CD14-positive monocyte (primary cell): Measurements from ENCODE around the gene SPINT3. TPM values are rescaled to one million over a fixed set of nuclear protein-coding genes. Genes with fewer than 3 reads are reported as not detected.
A peak's percentile ranks its signal among the peaks of the same experiment; 100 is the strongest.

Experiments
- DNase-seq, 3 donors: peaks; one replicate each; pipeline ENCODE4 v3.0.0-alpha.2; 2011 to 2022
- H2AFZ ChIP-seq: 2 replicates; pipeline ENCODE4 v1.6.0; 2012; ENCODE audit warnings: mild to moderate bottlenecking, low read depth, low read length, inconsistent platforms; ENCODE audit not compliant: insufficient read depth, poor library complexity, severe bottlenecking
- H3K27ac ChIP-seq, 2 donors: 1 replicate in 1 of 2; 2 replicates in 1 of 2; pipeline ENCODE4 v1.5.1; 2012 to 2013; ENCODE audit warnings: low read length in 2 of 2, control low read depth in 1 of 2, inconsistent platforms in 1 of 2, low read depth in 1 of 2, mild to moderate bottlenecking in 1 of 2
- H3K27me3 ChIP-seq, 2 donors: one replicate each; pipeline versions ENCODE4 v1.6.0 to v1.6.1; 2011 to 2013; ENCODE audit warnings: low read length in 2 of 2; ENCODE audit not compliant: control insufficient read depth in 2 of 2, insufficient read depth in 2 of 2
- H3K36me3 ChIP-seq, 2 donors: replicated peaks in 1 of 2; 1 replicate in 1 of 2; 2 replicates in 1 of 2; pipeline versions ENCODE4 v1.5.1 to v1.6.1; 2012 to 2013; ENCODE audit warnings: low read length in 2 of 2, control low read depth in 1 of 2, inconsistent platforms in 1 of 2, mild to moderate bottlenecking in 1 of 2; ENCODE audit not compliant: insufficient read depth in 2 of 2, control insufficient read depth in 1 of 2
- H3K4me1 ChIP-seq, 2 donors: 1 replicate in 1 of 2; 2 replicates in 1 of 2; pipeline versions ENCODE4 v1.5.1 to v1.6.1; 2012 to 2013; ENCODE audit warnings: low read length in 2 of 2, control low read depth in 1 of 2, inconsistent platforms in 1 of 2, mild to moderate bottlenecking in 1 of 2, moderate library complexity in 1 of 2; ENCODE audit not compliant: insufficient read depth in 2 of 2, control insufficient read depth in 1 of 2
- H3K4me2 ChIP-seq: replicated peaks from 2 replicates; pipeline ENCODE3; 2012; ENCODE audit warnings: low read length, moderate library complexity, mild to moderate bottlenecking; ENCODE audit not compliant: poor library complexity, severe bottlenecking; ENCODE audit errors: extremely low read depth
- H3K4me3 ChIP-seq, 3 experiments: fragments of 200-600 bp in 1 of 3; sonication (generic) in 1 of 3; replicated peaks in 1 of 3; 1 replicate in 2 of 3; 2 replicates in 1 of 3; pipeline ENCODE4 v1.5.1; 2011 to 2013; ENCODE audit warnings: low read length in 3 of 3, mild to moderate bottlenecking in 3 of 3, control low read depth in 2 of 3, low read depth in 2 of 3, inconsistent platforms in 1 of 3, moderate library complexity in 1 of 3
- H3K79me2 ChIP-seq: 2 replicates; pipeline ENCODE4 v1.6.0; 2012; ENCODE audit warnings: mild to moderate bottlenecking, control low read depth, inconsistent platforms, low read length, moderate library complexity; ENCODE audit not compliant: insufficient read depth
- H3K9ac ChIP-seq: 2 replicates; pipeline ENCODE4 v1.6.0; 2017; ENCODE audit warnings: low read length, mild to moderate bottlenecking; ENCODE audit not compliant: insufficient read depth, poor library complexity, severe bottlenecking
- H3K9me3 ChIP-seq, 2 donors: replicated peaks in 1 of 2; 1 replicate in 1 of 2; 2 replicates in 1 of 2; pipeline versions ENCODE4 v1.5.1 to v1.6.1; 2012 to 2013; ENCODE audit warnings: low read length in 2 of 2, control low read depth in 1 of 2; ENCODE audit not compliant: control insufficient read depth in 1 of 2, insufficient read depth in 1 of 2
- H4K20me1 ChIP-seq: 2 replicates; pipeline ENCODE4 v1.6.0; 2012; ENCODE audit warnings: mild to moderate bottlenecking, low read length, control low read depth, moderate library complexity; ENCODE audit not compliant: insufficient read depth
- H3K27ac Mint-ChIP-seq, 7 donors: one replicate each; pipeline ENCODE4 v1.8.0; 2020; ENCODE audit warnings: mild to moderate bottlenecking in 7 of 7, mixed read lengths in 7 of 7, moderate library complexity in 6 of 7, inconsistent platforms in 2 of 7
- H3K27me3 Mint-ChIP-seq, 3 donors: one replicate each; pipeline ENCODE4 v1.8.0; 2021 to 2022; ENCODE audit warnings: low read depth in 3 of 3, mild to moderate bottlenecking in 3 of 3, mixed read lengths in 3 of 3, moderate library complexity in 3 of 3, inconsistent platforms in 1 of 3
- H3K36me3 Mint-ChIP-seq, 2 donors: one replicate each; pipeline ENCODE4 v1.8.0; 2020; ENCODE audit warnings: mixed read lengths in 2 of 2, inconsistent platforms in 1 of 2, mild to moderate bottlenecking in 1 of 2
- H3K4me1 Mint-ChIP-seq: one replicate; pipeline ENCODE4 v1.8.0; 2020; ENCODE audit warnings: mild to moderate bottlenecking, mixed read lengths
- H3K4me3 Mint-ChIP-seq, 2 donors: one replicate each; pipeline ENCODE4 v1.8.0; 2020; ENCODE audit warnings: mild to moderate bottlenecking in 2 of 2, mixed read lengths in 2 of 2, moderate library complexity in 1 of 2
- H3K9me3 Mint-ChIP-seq, 7 donors: one replicate each; pipeline ENCODE4 v1.8.0; 2020 to 2022; ENCODE audit warnings: mixed read lengths in 7 of 7, mild to moderate bottlenecking in 6 of 7, moderate library complexity in 6 of 7, inconsistent platforms in 2 of 7
- WGBS: methylation state at CpG from one replicate; pipeline ENCODE4 v1.1.5; 2013; ENCODE audit warnings: missing lambda C conversion rate; ENCODE audit not compliant: insufficient coverage; 5-methylcytosine and 5-hydroxymethylcytosine counted together
- intact Hi-C, 2 donors: fragments of 100-400 bp; cut with micrococcal nuclease; formaldehyde crosslinking; loops; one replicate each; pipeline versions ENCODE4 v1.15.0 to v1.15.1; 2023
- polyA plus RNA-seq, 3 donors: library from polyadenylated mRNA; depleted of rRNA in 1 of 3; unstranded in 2 of 3; stranded (reverse) in 1 of 3; fragments of 300-500 nt in 2 of 3; fragments of >200 nt in 1 of 3; fragmentation: Illumina TruSeq in 2 of 3; gene quantifications; 1 replicate in 2 of 3; 2 replicates in 1 of 3; pipeline ENCODE4 v1.2.3, GENCODE V29; 2012 to 2021
- TF ChIP-seq, protein P1 (sequence below): fragments of 200-600 bp; IDR thresholded peaks from one replicate; pipeline ENCODE4 v1.8.0; 2022; ENCODE audit warnings: antibody characterized with exemption, mild to moderate bottlenecking

SPINT3 gene
- polyA plus RNA-seq, 3 donors, result not detected

DNA sequence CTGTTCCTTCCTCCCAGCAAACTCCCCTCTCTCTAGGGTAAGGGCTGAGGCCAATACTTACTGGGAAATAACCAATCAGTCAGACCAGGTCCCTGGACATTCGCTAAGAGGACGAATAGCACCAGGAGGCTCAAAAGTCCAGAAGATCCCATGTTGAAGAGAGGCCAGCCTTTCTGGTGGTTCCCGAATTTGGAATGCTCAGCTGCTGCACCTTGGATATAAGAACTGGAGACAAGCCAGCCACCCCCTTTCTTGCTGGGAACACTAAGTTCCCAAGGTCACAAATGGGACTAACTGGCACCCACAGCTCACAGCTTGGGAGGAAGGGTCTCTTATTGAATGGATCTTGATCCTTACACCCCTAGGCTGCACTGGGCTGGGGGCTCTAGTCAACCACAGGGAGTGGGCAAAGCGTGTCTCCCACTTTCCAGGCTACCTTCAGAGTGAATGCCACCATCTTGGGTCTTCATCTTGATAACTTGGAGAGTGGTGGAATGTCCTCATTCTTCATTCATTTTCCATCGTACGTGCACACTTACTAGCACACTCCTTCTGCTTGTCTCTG is 31.9 kb upstream of the SPINT3 start, which contains the start of gene EPPIN:
TSS of gene EPPIN (minus strand) at position 196 of the 565 bp plus-strand sequence. CDS start at position 152, 44 bp downstream.
- H3K4me3 Mint-ChIP-seq, result no peak within 1 kb of the TSS
- H3K4me1 Mint-ChIP-seq, result no peaks in the 10 kb centered on the region

DNA sequence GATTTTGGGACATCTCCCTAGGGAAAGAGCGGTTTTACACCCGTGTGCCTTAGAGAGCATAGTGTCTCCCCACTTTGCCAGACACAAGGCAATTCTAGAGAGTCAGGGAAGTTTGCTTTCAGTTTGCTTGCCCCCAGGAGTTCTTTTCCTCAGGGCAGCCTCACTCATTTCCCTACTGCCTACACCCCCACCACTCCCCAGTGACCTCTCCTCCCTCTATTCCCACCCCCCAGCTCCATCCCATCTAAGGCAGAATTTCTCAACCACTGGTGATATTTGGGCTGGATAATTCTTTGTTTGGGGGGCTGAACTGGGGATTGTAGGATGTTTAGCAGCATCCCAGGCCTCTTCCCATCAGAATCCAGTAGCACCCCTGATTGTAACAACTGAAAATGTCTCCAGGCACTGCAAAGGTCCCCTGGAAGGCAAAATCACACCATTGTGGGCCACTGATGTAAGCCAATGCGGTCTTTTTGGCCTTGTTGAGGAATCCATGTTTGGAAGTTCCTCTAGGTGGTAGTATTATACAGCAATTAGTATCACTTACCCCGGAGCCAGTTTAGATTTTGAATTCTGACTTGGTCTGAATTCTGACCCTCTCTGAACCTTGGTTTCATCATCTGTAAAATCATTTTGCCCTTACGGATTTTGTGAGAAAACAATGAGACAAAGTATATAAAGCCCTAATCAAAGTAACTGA is 30.5 kb upstream of the SPINT3 start:
- peaks cover 0 to 4% (median 1%) of the 10 kb centered on the region in 7 donors for H3K9me3 Mint-ChIP-seq
- H3K27me3 Mint-ChIP-seq, result peaks cover 5 to 31% (median 7%) of the 10 kb centered on the region in 3 donors
- no peaks in the 10 kb centered on the region for H3K36me3 ChIP-seq
- no peaks in the 10 kb centered on the region for H3K36me3 Mint-ChIP-seq
- no peak overlapping the region for H3K9ac ChIP-seq
- intact Hi-C loops, result no loop called here
- H3K27ac ChIP-seq, result no peak overlapping the region
- no peak overlapping the region for H2AFZ ChIP-seq
- H4K20me1 ChIP-seq, result no peaks in the 10 kb centered on the region
- peak overlapping the region in 1 of 7 donors; percentile 5 for H3K27ac Mint-ChIP-seq
- DNase-seq, result no peak
- no peaks in the 10 kb centered on the region for H3K4me1 ChIP-seq
- no CpG with 5 or more reads among the region's 5 CpGs for WGBS
- H3K4me2 ChIP-seq, result no peak overlapping the region
- peaks cover 2% of the 10 kb centered on the region in 2 donors for H3K27me3 ChIP-seq
- H3K4me3 Mint-ChIP-seq, result no peak overlapping the region
- no peaks in the 10 kb centered on the region for H3K4me1 Mint-ChIP-seq
- H3K79me2 ChIP-seq, result no peaks in the 10 kb centered on the region
- H3K9me3 ChIP-seq, result no peaks in the 10 kb centered on the region
- no peak overlapping the region for H3K4me3 ChIP-seq
- TF ChIP-seq, protein P1, sequence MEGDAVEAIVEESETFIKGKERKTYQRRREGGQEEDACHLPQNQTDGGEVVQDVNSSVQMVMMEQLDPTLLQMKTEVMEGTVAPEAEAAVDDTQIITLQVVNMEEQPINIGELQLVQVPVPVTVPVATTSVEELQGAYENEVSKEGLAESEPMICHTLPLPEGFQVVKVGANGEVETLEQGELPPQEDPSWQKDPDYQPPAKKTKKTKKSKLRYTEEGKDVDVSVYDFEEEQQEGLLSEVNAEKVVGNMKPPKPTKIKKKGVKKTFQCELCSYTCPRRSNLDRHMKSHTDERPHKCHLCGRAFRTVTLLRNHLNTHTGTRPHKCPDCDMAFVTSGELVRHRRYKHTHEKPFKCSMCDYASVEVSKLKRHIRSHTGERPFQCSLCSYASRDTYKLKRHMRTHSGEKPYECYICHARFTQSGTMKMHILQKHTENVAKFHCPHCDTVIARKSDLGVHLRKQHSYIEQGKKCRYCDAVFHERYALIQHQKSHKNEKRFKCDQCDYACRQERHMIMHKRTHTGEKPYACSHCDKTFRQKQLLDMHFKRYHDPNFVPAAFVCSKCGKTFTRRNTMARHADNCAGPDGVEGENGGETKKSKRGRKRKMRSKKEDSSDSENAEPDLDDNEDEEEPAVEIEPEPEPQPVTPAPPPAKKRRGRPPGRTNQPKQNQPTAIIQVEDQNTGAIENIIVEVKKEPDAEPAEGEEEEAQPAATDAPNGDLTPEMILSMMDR, result no peak

More for the DNA sequence above, 31.9 kb upstream of the SPINT3 start, which contains the start of gene EPPIN:
- no peaks in the 10 kb centered on the region for H3K79me2 ChIP-seq
- Mint-ChIP-seq H3K9me3 (peaks cover 0 to 4% (median 0%) of the 10 kb centered on the region in 7 donors), H3K27ac (no peak within 1 kb of the TSS), H3K27me3 (peaks cover 4 to 35% (median 5%) of the 10 kb centered on the region in 3 donors), H3K36me3 (no peaks in the 10 kb centered on the region)
- H3K36me3 ChIP-seq, result no peaks in the 10 kb centered on the region
- H3K9me3 ChIP-seq, result no peaks in the 10 kb centered on the region
- no peaks in the 10 kb centered on the region for H3K4me1 ChIP-seq
- H3K9ac ChIP-seq, result no peak within 1 kb of the TSS
- no peak within 1 kb of the TSS for H2AFZ ChIP-seq
- no peak within 1 kb of the TSS for H3K4me2 ChIP-seq
- no peak within 1 kb of the TSS for H3K4me3 ChIP-seq
- no peak for DNase-seq
- TF ChIP-seq, protein P1, result no peak
- no peaks in the 10 kb centered on the region for H4K20me1 ChIP-seq
- H3K27ac ChIP-seq, result no peak within 1 kb of the TSS
- WGBS, result 96% methylated on average over 3 of the region's 6 CpGs
- intact Hi-C loops, result no loop called here
- H3K27me3 ChIP-seq, result peaks cover 2% of the 10 kb centered on the region in 2 donors
